ENCODE measurements around the gene CDKN2AIPNL. TPM values are rescaled to one million over a fixed set of nuclear protein-coding genes. Genes with fewer than 3 reads are reported as not detected.

Gene CDKN2AIPNL
- total and polyA plus RNA-seq, 2 of the 8 experiments (the other 6 are each of a cell fraction or from before 2014, with no cell fraction given): 40.0 to 56.3 TPM

GRCh38 chr5:134446938-134447337 is 35.3 kb upstream of the CDKN2AIPNL start (continued):
- TF ChIP-seq EGR1 (IDR thresholded peaks at IDR 0.05; ENCODE audit: borderline replicate concordance, low read depth, low read length) (no peak), SAP30 (IDR thresholded peaks at IDR 0.05; ENCODE audit: insufficient read depth, insufficient replicate concordance, low read length) (no peak)
